GM21723 (cell line): ENCODE measurements around the gene CIBAR2.

Experiments used
- ATAC-seq: cut with Tn5 transposase; IDR thresholded peaks from one replicate; pipeline ENCODE4 v1.9.1; 2021; ENCODE audit warnings: mild to moderate bottlenecking, moderate library complexity; ENCODE audit not compliant: unreplicated experiment

CIBAR2 gene

GRCh38 chr16:85144026-85144915 lies 32.0 kb upstream of the CIBAR2 start:
- no peak for ATAC-seq

GRCh38 chr16:85142771-85143211 lies 30.5 kb upstream of the CIBAR2 start:
- ATAC-seq: no peak

GRCh38 chr16:85142129-85142513 lies 29.8 kb upstream of the CIBAR2 start:
- no peak for ATAC-seq

GRCh38 chr16:85141491-85142128 lies 29.3 kb upstream of the CIBAR2 start:
- ATAC-seq: no peak

- ATAC-seq: no peak
Measured at GRCh38 chr16:85140455-85141012, 28.3 kb upstream of the CIBAR2 start.

- no peak for ATAC-seq
Measured at GRCh38 chr16:85139881-85140339, 27.6 kb upstream of the CIBAR2 start.

GRCh38 chr16:85138825-85139627 lies 26.8 kb upstream of the CIBAR2 start:
- ATAC-seq: no peak

GRCh38 chr16:85138073-85138824 lies 26.0 kb upstream of the CIBAR2 start:
- no peak for ATAC-seq

GRCh38 chr16:85137323-85138072 lies 25.2 kb upstream of the CIBAR2 start:
- ATAC-seq: no peak

- no peak for ATAC-seq
Measured at GRCh38 chr16:85136702-85137322, 24.5 kb upstream of the CIBAR2 start.

GRCh38 chr16:85136213-85136701 lies 24.0 kb upstream of the CIBAR2 start:
- ATAC-seq: no peak

GRCh38 chr16:85134789-85135142 lies 22.5 kb upstream of the CIBAR2 start:
- ATAC-seq: no peak

GRCh38 chr16:85134076-85134788 lies 22.0 kb upstream of the CIBAR2 start:
- no peak for ATAC-seq

- no peak for ATAC-seq
Measured at GRCh38 chr16:85133290-85133599, 21.0 kb upstream of the CIBAR2 start.

GRCh38 chr16:85132456-85133289 lies 20.4 kb upstream of the CIBAR2 start:
- no peak for ATAC-seq

- ATAC-seq: no peak
Measured at GRCh38 chr16:85130705-85131028, 18.4 kb upstream of the CIBAR2 start.

GRCh38 chr16:85129876-85130704 lies 17.8 kb upstream of the CIBAR2 start:
- no peak for ATAC-seq
